HL-60/S4 treated with phorbol 12-myristate 13-acetate at 8.2 ng/mL for 4 days and 3 days (cell line): Measurements from ENCODE around the gene AHCY.
"Not testable (repeated sequence)": the region's sequence is repeated elsewhere in the genome, so short reads cannot be mapped to it uniquely, and the experiment has no call there.

ENCODE experiments used
- in situ Hi-C: fragments of 300-500 bp; cut with MboI; formaldehyde crosslinking; loops from 2 replicates; pipeline ENCODE4 v1.15.0; 2022; ENCODE audit warnings: low sequenced_read_pairs

AHCY gene

GRCh38 chr20:34262488-34263288 is 40.5 kb downstream of the AHCY start:
- in situ Hi-C loops = no loop called here

GRCh38 chr20:34260208-34260942 is 42.8 kb downstream of the AHCY start:
- in situ Hi-C loops = no loop called here

- in situ Hi-C loops = no loop called here
Observed at GRCh38 chr20:34256629-34257124, 46.5 kb downstream of the AHCY start.

- in situ Hi-C loops = no loop called here
Observed at GRCh38 chr20:34254979-34255378, 48.2 kb downstream of the AHCY start.

GRCh38 chr20:34252431-34253086 is 50.6 kb downstream of the AHCY start:
- in situ Hi-C loops = not testable (repeated sequence)

- in situ Hi-C loops = no loop called here
Observed at GRCh38 chr20:34251619-34252018, 51.5 kb downstream of the AHCY start.

- in situ Hi-C loops = no loop called here
Observed at GRCh38 chr20:34250005-34250404, 53.1 kb downstream of the AHCY start.

- in situ Hi-C loops = no loop called here
Observed at GRCh38 chr20:34249291-34249690, 53.9 kb downstream of the AHCY start.

GRCh38 chr20:34246126-34246626 is 57.0 kb downstream of the AHCY start:
- in situ Hi-C loops = no loop called here

GRCh38 chr20:34243377-34243776 is 59.8 kb downstream of the AHCY start:
- in situ Hi-C loops = no loop called here

GRCh38 chr20:34242879-34243278 is 60.3 kb downstream of the AHCY start:
- in situ Hi-C loops = no loop called here

GRCh38 chr20:34242015-34242414 is 61.1 kb downstream of the AHCY start:
- in situ Hi-C loops = not testable (repeated sequence)

GRCh38 chr20:34240693-34241615 is 62.2 kb downstream of the AHCY start, which contains the start of gene ASIP:
Gene ASIP (plus strand): TSS chr20:34241423. CDS start chr20:34260375, 18,952 bp downstream.
- in situ Hi-C loops = no loop called here

- in situ Hi-C loops = no loop called here
Observed at GRCh38 chr20:34240121-34240520, 63.0 kb downstream of the AHCY start.

- in situ Hi-C loops = no loop called here
Observed at GRCh38 chr20:34237942-34238341, 65.2 kb downstream of the AHCY start.

- in situ Hi-C loops = no loop called here
Observed at GRCh38 chr20:34235875-34236274, 67.3 kb downstream of the AHCY start.

- in situ Hi-C loops = no loop called here
Observed at GRCh38 chr20:34233687-34234086, 69.5 kb downstream of the AHCY start.

GRCh38 chr20:34232494-34233087 is 70.6 kb downstream of the AHCY start:
- in situ Hi-C loops = no loop called here

GRCh38 chr20:34231634-34232033 is 71.5 kb downstream of the AHCY start:
- in situ Hi-C loops = no loop called here
